Right hindlimb (tissue), 1 donor: ENCODE data around the gene NAP1L1.

ENCODE experiments used
- DNase-seq: peaks from one replicate; pipeline ENCODE4 v3.0.0-alpha.2; 2018

Gene NAP1L1

DNA sequence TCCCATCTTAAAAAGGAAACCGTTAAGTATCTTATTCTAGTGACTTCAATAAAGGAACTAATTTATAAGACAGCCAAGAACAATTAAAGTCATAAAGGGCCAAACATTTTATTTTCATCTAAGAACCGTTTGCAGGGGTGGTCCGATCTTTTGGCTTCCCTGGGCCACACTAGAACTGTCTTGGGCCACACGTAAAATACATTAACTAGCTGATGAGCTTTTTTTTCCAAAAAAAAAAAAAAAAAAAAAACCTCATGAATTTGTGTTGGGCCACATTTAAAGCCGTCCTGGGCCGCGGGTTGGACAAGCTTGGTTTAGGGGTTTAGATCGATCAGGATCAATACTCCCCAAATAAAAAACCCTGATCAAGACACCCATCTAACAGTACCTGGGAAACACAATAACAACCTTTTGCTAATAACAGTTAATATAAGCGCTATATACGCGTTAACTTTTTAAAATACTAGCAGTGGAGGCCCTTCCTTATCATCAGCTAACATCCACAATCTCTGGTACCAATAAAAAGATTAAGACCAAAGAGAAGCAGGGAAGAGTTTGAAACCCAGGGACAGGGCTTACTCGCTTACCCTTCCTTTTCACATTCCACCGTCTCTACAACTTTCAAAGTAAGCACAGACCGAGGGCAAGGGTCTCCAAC is 1.1 kb downstream of the NAP1L1 start:
- DNase-seq = no peak

DNA sequence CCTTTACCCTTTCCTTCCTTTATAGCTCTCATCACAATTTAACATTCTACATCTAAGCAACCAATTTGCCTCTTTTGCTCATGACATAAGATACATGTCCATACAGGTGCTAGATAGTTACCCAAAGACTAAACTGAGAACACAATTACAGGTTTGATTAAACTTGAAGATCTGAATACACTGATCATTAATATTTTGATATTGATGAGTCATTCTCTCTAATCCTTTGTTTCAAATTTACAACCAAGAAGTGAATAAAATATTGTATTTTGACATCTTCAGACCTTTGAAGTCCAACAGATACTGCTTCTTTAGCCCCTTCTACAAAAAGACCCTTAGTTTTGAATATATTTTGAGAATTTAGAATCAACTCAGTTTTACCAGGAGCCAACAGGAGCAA is 2.6 kb downstream of the NAP1L1 start:
- no peak for DNase-seq

DNA sequence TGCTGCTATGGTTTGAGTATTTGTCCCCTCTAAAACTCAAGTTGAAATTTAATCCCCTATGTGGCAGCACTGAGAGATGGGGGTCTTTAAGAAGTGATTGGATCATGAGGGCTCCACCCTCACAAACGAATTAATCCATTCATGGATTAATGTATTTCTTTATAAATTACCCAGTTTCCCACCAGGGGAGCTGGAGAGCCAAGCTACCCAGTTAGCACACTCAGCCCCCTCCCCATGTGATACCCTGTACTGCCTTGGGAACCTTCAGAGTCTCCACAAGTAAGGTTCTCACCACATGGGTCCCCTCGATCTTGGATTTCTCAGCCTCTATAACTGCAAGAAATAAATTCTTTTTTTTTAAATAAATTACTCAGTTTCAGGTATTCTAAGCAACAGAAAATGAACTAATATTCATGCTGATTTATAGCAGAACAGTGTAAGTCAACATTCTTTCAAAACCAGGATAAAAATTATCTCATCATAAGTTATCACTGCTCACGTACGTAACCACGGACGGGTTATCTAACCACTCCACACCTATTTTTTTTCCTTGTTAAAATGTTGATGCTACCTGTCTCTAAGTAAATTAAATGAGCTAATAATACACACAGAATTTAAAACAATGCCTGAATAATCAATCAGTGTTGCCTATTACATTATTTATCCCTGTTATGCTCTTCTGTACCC is 3.6 kb downstream of the NAP1L1 start:
- no peak for DNase-seq

DNA sequence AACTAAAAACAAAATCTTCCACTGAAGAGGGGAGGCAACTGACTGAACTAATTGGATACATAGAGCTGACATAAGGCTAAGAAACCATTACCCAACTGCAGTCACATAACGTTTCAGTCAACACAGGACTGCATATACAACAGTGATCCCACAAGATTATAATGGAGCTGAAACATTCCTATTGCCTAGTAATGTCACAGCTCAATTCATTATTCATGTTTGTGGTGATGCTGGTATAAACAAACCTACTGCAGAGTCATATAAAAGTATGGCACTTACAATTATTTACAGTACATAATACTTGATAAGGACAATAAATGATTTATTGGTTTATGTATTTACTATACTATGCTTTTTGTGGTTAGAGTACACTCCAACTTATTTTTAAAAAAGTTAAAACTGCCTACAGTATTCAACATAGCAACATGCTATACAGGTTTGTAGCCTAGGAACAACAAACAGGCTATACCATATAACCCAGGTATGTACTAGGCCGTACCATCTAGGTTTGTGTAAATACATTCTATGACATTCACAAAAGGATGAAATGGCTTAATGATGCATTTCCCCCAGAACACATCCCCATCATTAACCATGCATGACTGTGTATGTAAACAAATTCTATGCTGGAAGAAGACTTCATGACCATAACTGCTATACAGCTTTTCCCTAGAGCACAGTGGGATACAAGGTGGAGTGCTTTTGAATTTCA is 4.3 kb downstream of the NAP1L1 start:
- no peak for DNase-seq

DNA sequence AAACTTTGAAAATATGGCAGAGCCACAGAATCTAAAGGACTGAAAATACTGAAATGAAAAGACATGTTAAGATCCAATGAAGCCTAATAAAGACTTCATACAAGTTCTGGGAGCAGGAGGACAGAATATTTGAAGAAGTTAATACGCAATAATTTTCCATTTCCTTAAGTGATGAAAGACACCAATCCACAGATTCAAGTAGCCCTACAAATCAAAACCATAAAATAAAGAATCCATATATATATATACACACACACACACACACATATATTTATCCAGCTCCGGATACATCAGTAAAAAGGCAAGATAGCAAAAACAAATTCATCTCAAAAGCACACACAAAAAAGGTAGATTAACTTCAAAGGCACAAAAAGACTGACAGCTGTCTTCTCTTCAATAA is 5.7 kb downstream of the NAP1L1 start:
- no peak for DNase-seq

DNA sequence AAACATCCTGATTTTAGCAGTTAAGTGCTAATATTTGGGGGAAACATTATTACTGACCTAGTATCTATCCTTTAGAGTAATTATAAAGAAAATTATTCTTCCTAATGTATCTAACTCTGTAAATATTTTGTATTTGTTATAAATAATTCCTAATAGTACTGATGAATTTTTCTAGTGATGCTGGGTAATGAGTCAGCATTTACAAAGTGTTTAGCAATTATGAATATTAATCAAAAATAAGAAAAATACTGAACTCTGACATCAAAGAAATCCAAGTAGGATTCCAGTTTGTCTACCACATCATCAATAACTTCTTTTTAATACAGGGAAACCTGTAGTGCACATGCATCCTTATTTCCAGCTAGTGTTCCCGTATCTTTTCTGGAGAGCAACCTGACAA is 9.0 kb downstream of the NAP1L1 start:
- DNase-seq = no peak

DNA sequence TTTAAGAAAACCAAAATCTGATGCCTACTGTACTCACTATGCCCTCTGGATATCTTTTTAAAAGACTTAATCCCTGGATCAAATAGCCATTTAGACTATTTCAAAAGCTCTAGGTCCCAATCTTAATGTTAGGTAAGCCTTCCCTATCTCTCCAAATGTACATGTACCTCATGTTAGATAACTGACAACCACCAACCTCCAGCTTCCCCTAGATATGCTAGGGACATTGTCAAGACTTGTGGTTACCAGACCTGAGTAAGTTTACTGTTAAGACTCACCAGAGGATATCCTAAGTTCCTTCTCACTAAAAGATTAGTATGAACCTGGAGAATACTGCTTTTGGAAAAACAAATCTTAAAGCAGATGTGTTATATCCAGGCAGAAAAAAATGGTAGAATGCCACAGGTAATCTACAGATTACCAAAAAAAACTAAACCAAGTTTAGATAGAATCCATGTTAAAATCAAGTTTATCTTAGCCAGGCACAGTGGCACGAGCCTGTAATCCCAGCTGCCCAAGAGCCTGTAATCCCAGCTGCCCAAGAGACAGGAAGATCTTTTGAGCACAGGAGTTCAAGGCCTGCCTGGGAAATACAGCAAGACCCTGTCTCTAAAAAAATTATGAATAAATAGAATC is 9.7 kb downstream of the NAP1L1 start:
- DNase-seq = no peak

DNA sequence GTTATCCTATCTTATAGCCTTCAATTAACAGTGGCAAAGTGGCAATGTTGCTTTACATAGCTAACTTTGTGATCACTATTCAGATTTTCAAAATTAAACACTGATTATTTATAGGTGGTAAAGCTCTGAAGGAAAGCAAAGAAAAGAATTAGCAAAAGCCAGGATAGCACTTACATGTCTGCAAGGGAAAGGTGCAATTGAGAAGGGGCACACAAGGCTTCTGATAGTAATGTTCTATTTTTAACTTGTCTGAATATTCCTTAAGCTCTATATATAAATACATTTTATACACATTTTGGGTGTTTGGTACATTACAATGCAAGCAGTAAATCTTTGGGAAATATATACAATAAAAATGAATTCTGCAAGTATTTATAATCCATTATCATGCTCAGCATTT is 10.9 kb downstream of the NAP1L1 start:
- DNase-seq = no peak

DNA sequence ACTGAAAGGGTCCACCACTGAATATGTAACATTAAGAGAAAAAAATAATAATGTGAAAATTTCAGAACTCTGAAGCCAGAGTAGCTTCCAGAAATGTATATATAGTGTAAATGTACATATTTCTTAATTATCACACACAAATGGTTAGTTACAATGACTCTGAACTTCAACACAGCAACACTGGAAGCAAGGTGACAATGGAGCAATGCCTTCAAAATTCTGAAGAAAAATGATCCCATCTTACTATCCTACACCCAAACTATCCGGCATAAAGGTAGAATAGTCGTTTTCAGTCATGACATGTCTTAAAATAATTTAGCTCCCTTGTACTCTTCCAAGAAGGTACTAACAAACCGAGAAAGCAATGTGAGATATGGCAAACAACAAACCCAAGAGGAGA is 11.9 kb downstream of the NAP1L1 start:
- DNase-seq = no peak

DNA sequence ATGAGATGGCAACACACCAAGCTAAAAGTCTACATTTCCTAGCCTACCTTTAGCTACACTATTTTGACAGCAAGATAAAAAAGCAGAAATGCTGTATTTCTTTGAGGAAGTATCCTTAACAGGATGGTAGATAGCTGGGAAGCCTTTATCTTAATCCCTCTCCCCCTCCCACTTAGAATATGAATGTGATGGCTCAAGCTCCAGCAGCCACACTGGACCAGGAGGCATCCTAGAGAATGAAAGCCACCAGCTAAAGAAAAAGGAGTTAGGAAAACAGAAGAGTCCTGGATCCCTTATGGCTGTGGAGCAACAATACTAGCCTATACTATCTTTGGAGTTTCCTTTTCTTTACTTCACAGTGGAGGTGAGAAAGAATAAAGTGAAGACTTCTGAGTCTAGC is 15.1 kb downstream of the NAP1L1 start:
- DNase-seq = no peak

DNA sequence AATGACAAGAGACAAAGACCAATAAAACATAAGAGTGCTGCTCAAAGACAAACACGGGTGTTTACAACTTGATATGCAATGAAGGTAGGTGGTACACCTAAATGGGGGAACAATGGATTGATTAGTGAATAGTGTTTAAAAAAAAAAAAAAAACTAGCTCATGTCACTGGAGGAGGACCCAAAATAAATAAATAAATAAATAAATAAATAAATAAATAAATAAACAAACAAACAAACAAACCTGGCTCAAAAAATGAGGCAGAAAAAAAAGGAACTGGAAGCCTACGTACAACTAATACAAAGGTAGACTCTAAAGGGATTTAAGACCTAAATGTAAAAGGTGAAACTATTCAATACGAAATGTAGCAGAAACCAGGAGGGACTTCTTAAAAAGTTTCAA is 18.6 kb downstream of the NAP1L1 start:
- no peak for DNase-seq

DNA sequence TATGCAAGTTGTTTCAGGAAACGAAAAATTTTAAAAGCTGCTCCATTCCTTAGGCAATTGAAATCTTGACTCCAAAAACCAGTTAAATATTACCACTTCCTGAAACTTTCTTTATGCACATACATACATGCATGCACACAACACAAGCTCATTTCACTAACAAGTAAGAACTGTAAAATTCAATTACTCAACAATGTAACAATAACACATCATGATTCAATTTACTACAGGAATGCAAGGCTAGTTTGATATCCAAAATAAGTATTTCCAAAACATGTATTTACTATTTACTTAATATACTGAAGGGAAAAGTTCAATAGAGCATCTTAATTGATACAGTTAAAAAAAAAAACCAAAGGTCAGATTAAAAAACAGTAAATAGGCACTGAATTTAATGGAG is 19.6 kb downstream of the NAP1L1 start:
- DNase-seq = no peak

DNA sequence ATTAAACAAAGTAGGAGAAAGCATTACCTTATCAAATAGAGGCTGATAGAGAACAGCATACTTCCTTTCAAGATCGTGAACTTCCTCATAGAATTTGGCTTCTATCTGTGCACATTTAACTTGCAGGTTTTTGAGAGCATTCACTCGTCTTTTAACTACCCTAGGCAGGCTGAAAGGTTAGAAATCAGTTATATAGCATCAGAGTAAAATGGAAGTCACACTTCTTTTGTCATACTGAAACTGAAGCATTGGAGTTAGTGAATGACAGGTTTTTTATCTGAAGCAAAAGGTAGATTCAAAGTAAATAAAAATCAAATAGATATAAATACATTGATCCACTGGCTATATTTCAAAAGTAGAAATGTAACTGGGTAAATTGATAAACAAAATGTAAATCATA is 24.4 kb downstream of the NAP1L1 start:
- DNase-seq = no peak

DNA sequence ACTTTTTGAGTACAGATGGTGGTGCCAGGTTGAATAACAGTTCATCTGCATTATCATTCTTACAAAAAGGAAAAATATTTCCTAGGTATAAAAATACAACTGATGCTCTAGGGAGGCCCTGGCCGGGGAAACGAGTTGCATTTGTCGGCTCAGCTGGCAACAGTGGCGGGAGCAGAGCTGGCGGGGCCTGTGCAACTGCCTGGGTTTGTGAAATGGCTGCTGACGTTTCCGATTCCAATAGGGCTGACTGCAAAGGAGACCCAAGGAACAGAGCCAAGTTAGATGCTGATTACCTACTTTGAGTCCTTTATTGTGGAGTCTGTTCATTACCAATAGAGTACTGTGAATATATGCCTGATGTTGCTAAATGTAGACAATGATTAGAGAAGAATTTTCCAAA is 27.2 kb downstream of the NAP1L1 start:
- no peak for DNase-seq

DNA sequence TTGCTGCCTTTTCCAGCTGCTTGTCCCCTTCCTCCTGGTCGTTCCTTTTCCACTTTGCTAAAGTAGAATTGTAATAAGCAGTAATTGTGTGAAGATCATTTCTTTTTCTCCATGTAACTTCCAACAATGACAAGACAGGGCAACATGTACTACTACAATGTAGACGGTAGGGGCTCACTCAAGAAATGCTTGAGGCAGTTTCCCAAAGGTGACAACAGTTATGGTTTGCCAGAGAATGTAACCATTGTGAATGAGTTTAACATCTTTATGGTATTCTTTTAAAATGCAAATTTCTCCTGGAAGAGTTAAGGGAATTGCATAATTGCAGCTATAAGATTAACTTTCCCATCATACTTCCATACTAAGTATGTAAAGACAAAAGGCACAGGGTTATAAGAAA is 29.1 kb downstream of the NAP1L1 start:
- no peak for DNase-seq

DNA sequence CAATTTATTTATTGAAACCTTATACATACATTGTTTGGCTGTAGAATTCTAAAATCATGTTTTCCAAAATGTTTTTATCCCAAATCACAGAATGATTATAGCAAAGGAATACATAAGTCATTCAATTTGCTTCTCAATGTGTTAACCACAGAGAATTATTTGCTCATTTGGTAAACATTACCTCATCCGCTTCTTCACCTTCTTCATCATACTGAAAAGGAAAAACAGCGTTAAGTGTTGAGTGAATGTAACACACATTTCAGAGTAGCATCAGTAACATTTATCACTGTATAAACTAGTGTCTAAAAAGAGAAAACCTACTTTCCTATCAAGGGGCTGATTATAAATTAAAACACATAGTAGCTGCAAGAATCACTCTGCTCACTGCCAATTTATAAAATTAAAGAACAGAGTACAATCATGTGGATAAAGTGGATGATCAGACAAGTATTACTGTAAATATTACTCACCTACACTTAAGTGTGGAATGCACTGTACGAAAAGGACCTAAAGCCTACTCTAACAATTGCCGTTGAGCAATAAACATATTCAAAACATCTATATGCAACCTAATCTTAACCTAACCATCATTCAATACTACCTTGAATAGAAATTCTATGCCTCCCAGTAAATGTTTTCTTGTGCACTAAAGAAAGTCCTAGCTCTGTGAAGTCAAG is 34.8 kb downstream of the NAP1L1 start:
- DNase-seq = no peak

DNA sequence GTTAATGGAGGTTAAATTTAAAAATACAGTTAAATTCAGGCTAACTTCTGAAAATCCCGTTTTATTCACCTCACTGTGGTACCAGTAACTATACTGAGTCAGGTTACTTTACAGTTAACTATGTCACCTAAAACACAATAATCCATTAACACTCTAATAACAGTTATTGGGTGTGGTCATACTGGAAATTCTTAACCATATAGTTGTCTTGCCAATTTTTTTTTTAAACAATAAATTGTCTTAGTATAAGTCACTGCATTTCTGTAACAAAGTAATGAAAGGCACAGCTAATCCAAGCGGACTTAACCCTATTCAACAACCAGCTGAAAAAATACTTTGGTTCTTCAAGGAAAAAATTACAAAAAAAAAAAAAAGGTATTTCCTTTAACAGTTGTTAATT is 36.7 kb downstream of the NAP1L1 start:
- DNase-seq = no peak

DNA sequence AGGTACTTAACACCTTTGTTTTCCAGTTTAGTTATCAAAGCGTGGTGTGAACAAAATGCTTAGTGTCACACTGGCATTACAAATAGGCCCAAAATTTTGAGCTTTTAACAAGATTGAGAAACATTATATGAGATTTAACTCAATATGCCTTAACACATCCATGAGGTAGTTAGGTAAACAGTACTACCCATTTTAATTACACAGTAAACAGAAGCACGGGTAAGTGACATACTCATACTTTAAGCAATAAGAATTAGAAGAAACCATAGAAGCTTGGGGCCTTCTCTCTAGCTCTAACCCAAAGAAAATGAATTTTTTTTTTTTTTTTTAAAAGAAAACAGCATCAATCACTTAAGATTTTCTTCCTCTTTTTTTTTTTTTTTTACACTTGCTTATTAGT is 37.4 kb downstream of the NAP1L1 start:
- DNase-seq = no peak

DNA sequence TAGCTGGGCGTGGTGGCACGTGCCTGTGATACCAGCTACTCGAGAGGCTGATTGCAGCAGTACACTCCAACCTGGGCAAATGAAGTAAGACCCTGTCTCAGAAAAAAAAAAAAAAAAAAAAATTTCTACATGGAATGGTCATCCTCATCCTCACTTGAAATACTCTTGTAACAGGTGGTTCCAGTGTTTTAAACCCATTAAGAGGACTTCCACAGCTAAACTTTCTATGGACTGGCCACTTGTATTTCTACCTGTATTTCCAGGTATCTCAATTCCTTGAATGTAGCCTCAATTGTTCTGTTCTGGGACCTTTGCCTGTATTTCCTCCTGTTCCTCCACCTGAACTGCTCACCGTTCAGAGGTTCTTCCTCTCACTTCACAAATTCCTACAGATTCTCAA is 41.1 kb downstream of the NAP1L1 start:
- no peak for DNase-seq

DNA sequence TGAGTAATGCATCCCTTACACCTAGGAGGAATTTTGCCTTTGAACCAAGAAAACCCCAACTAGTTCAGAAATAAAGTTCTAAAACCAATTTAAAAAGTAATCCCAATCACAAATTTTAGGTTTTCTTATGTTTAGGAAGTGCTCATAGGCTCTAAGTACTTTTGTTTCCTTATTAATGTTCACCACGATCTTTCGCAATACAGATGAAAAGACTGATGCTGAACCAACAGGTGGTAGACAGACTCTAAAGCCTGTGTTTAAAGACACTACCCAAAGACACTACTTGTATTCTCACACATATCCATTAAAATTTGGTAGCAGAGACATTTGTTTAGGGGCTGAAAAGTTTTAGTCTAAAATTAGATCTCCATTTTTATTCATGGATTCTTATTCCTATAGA is 42.3 kb downstream of the NAP1L1 start:
- DNase-seq = no peak

DNA sequence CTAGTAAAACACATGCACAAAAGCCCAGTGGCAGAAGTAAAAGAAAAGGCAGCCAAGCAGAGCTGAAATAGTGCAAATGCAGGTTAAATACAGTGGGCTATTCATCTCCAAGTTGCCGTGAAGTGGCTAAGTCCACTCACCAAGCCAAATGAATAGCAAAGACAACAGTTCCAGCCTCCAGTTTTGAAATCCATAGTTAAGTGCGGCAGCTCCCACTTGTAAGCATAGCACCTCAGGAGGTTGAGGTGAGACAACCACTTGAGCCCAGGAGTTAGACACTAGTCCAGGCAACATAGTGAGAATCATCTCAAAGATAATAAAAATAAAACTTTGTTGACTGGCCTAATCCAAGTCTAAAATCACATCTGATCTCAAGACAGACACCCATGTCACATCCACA is 43.1 kb downstream of the NAP1L1 start:
- DNase-seq = no peak

DNA sequence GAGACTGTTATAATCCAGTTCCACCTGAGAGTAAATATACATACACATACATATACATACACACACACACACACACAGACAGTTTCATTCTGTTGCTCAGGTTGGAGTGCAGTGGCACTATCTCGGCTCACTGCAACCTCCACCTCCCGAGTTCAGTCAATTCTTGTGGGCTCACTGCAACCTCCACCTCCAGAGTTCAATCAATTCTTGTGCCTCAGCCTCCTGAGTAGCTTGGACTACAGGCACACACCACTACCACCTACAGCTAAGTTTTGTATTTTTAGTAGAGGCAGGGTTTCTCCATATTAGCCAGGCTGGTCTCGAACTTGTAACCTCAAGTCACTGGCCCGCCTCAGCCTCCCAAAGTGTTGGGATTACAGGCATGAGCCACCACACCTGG is 44.0 kb downstream of the NAP1L1 start:
- DNase-seq = no peak

DNA sequence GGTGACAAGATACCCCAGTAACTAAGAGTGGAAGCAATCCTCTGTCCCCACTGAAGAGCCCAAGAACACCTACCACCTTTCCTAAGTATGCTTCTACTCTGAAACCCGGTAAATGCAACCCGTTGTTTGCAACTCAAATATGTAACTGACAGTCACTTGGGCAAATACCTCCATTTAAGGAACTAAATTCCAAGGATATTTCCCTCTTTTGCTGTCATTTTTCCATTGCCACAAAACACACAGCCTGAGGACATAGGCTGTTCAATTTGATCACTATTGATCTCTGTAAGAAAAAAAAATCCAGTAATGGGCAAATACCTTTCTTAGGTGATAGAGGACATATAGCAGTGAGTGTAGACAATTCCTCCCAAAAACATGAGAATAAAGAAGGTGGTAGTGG is 46.3 kb downstream of the NAP1L1 start:
- no peak for DNase-seq
